Mucosa of gallbladder (tissue), 1 donor: ENCODE data around the gene CADM2. TPM values are rescaled to one million over a fixed set of nuclear protein-coding genes. Genes with fewer than 3 reads are reported as not detected.
"Not testable (repeated sequence)": the region's sequence is repeated elsewhere in the genome, so short reads cannot be mapped to it uniquely, and the experiment has no call there.

Experiments
- DNase-seq: peaks from one replicate; pipeline ENCODE4 v3.0.0-alpha.2; 2020; ENCODE audit warnings: low spot score
- total RNA-seq: library from RNA; stranded (reverse); gene quantifications from one replicate; pipeline ENCODE4 v1.2.1, GENCODE V29; 2021
- donor health status: DM: no; HTN: no; CAD: no.

Gene CADM2
- total RNA-seq, 1 donor from 2014 or later, result 7.9 TPM

GRCh38 chr3:85476891-85477495, 518.2 kb downstream of the CADM2 start:
- DNase-seq, result no peak

- DNase-seq, result no peak
Observed at GRCh38 chr3:85481411-85482212, 522.8 kb downstream of the CADM2 start.

- DNase-seq, result no peak
Observed at GRCh38 chr3:85482213-85482490, 523.4 kb downstream of the CADM2 start.

GRCh38 chr3:85483986-85484385, 525.2 kb downstream of the CADM2 start:
- no peak for DNase-seq

GRCh38 chr3:85487375-85487774, 528.6 kb downstream of the CADM2 start:
- DNase-seq, result no peak

- no peak for DNase-seq
Observed at GRCh38 chr3:85495602-85496001, 536.8 kb downstream of the CADM2 start.

GRCh38 chr3:85498177-85498576, 539.4 kb downstream of the CADM2 start:
- no peak for DNase-seq

- no peak for DNase-seq
Observed at GRCh38 chr3:85502148-85502875, 543.5 kb downstream of the CADM2 start.

GRCh38 chr3:85504129-85504784, 545.5 kb downstream of the CADM2 start:
- DNase-seq, result not testable (repeated sequence)

- DNase-seq, result not testable (repeated sequence)
Observed at GRCh38 chr3:85504785-85505511, 546.2 kb downstream of the CADM2 start.

GRCh38 chr3:85507052-85507451, 548.3 kb downstream of the CADM2 start:
- DNase-seq, result not testable (repeated sequence)

- no peak for DNase-seq
Observed at GRCh38 chr3:85508659-85509058, 549.9 kb downstream of the CADM2 start.

GRCh38 chr3:85516146-85516545, 557.4 kb downstream of the CADM2 start:
- DNase-seq, result no peak

- no peak for DNase-seq
Observed at GRCh38 chr3:85524104-85524503, 565.3 kb downstream of the CADM2 start.

- no peak for DNase-seq
Observed at GRCh38 chr3:85525264-85525663, 566.5 kb downstream of the CADM2 start.

- no peak for DNase-seq
Observed at GRCh38 chr3:85533586-85533985, 574.8 kb downstream of the CADM2 start.

GRCh38 chr3:85535517-85535916, 576.7 kb downstream of the CADM2 start:
- DNase-seq, result no peak

- DNase-seq, result no peak
Observed at GRCh38 chr3:85539232-85539631, 580.4 kb downstream of the CADM2 start.

GRCh38 chr3:85554153-85554552, 595.4 kb downstream of the CADM2 start:
- no peak for DNase-seq

GRCh38 chr3:85560088-85560785, 601.4 kb downstream of the CADM2 start:
- DNase-seq, result no peak

GRCh38 chr3:85567071-85567676, 608.4 kb downstream of the CADM2 start:
- DNase-seq, result peak; percentile 40
